Fibroblast of lung (primary cell): ENCODE results near the gene KMT2A. TPM values are rescaled to one million over a fixed set of nuclear protein-coding genes. Genes with fewer than 3 reads are reported as not detected.

Experiments used
- DNase-seq, 2 donors: peaks; one replicate each; pipeline versions ENCODE4 v3.0.0 to v3.0.0-alpha.2; 2010; ENCODE audit warnings: low read depth in 2 of 2
- H2AFZ ChIP-seq: 2 replicates; pipeline ENCODE4 v1.5.1; 2012; ENCODE audit warnings: low read length, control low read depth, inconsistent platforms
- H3K27ac ChIP-seq: 2 replicates; pipeline ENCODE4 v1.5.1; 2011; ENCODE audit warnings: low read length, control low read depth; ENCODE audit not compliant: insufficient read depth
- H3K27me3 ChIP-seq: 2 replicates; pipeline ENCODE4 v1.5.1; 2011; ENCODE audit warnings: mild to moderate bottlenecking, low read length; ENCODE audit not compliant: control insufficient read depth, insufficient read depth
- H3K36me3 ChIP-seq: 2 replicates; pipeline ENCODE4 v1.5.1; 2011; ENCODE audit warnings: low read length; ENCODE audit not compliant: control insufficient read depth, insufficient read depth
- H3K4me1 ChIP-seq: 2 replicates; pipeline ENCODE4 v1.5.1; 2011; ENCODE audit warnings: low read length; ENCODE audit not compliant: control insufficient read depth, insufficient read depth; ENCODE audit errors: extremely low read depth
- H3K4me2 ChIP-seq: 2 replicates; pipeline ENCODE4 v1.5.1; 2011; ENCODE audit warnings: low read length, control low read depth; ENCODE audit not compliant: insufficient read depth; ENCODE audit errors: extremely low read depth
- H3K4me3 ChIP-seq, 4 experiments: fragments of 200-600 bp in 1 of 4; sonication (generic) in 1 of 4; replicated peaks in 1 of 4; 2 replicates each; pipeline ENCODE4 v1.5.1; 2011 to 2016; ENCODE audit warnings: low read length in 4 of 4, low read depth in 3 of 4, mild to moderate bottlenecking in 3 of 4, control low read depth in 2 of 4, inconsistent platforms in 1 of 4, mixed read lengths in 1 of 4; ENCODE audit not compliant: insufficient read depth in 1 of 4; ENCODE audit errors: control extremely low read depth in 1 of 4
- H3K79me2 ChIP-seq: 2 replicates; pipeline ENCODE4 v1.5.1; 2012; ENCODE audit warnings: mild to moderate bottlenecking, low read length, inconsistent platforms; ENCODE audit not compliant: control insufficient read depth, insufficient read depth
- H3K9ac ChIP-seq: 2 replicates; pipeline ENCODE4 v1.5.1; 2011; ENCODE audit warnings: mild to moderate bottlenecking, low read length, control low read depth; ENCODE audit not compliant: insufficient read depth
- H3K9me3 ChIP-seq: 2 replicates; pipeline ENCODE4 v1.5.1; 2012; ENCODE audit warnings: low read depth, low read length; ENCODE audit not compliant: control insufficient read depth, insufficient read depth
- H4K20me1 ChIP-seq: 2 replicates; pipeline ENCODE4 v1.5.1; 2011; ENCODE audit warnings: low read length; ENCODE audit not compliant: control insufficient read depth, insufficient read depth; ENCODE audit errors: extremely low read depth
- CTCF ChIP-seq, 2 donors: IDR thresholded peaks in 1 of 2; conservative IDR thresholded peaks in 1 of 2; 1 replicate in 1 of 2; 2 replicates in 1 of 2; pipeline ENCODE4 v1.5.1; 2011 to 2012; ENCODE audit warnings: low read length in 2 of 2, control low read depth in 1 of 2, inconsistent platforms in 1 of 2, low read depth in 1 of 2, mild to moderate bottlenecking in 1 of 2
- EZH2 ChIP-seq: IDR thresholded peaks from 2 replicates; pipeline ENCODE4 v1.5.1; 2012; ENCODE audit warnings: low read length, control low read depth, mild to moderate bottlenecking; ENCODE audit errors: missing control alignments
- polyA plus RNA-seq, 2 donors: library from polyadenylated mRNA; depleted of rRNA in 1 of 2; stranded (reverse) in 1 of 2; unstranded in 1 of 2; fragments of >200 nt; gene quantifications; 2 replicates each; pipeline ENCODE4 v1.2.1, GENCODE V29; 2011 to 2012; ENCODE audit warnings: missing spikeins in 1 of 2
- total RNA-seq: library from RNA; depleted of rRNA; stranded (reverse); fragments of >200 nt; gene quantifications from 2 replicates; pipeline ENCODE4 v1.2.1, GENCODE V29; 2014

The KMT2A gene
- total and polyA plus RNA-seq, 2 donors (not counting 1 experiment from before 2014, with no cell fraction given), result 17.1 to 33.4 TPM

- Histone ChIP-seq H3K4me1 (peaks cover 3% of the 10 kb centered on the region), H4K20me1 (no peaks in the 10 kb centered on the region), H3K79me2 (no peaks in the 10 kb centered on the region), H2AFZ (no peak overlapping the region), H3K27me3 (no peaks in the 10 kb centered on the region), H3K36me3 (no peaks in the 10 kb centered on the region), H3K9me3 (no peaks in the 10 kb centered on the region), H3K27ac (no peak overlapping the region), H3K9ac (no peak overlapping the region), H3K4me3 (no peak overlapping the region), H3K4me2 (no peak overlapping the region)
- no peak for DNase-seq
- TF ChIP-seq EZH2 (no peak), CTCF (conservative IDR thresholded peaks at IDR 0.05 in 1 of 2, IDR thresholded peaks at IDR 0.05 in 1 of 2; ENCODE audit: low read depth in 1 of 2, low read length in 2 of 2) (no peak)
These were observed 92.2 kb downstream of the KMT2A start for GRCh38 chr11:118528511-118528910.

GRCh38 chr11:118529584-118530175, 93.4 kb downstream of the KMT2A start:
- Histone ChIP-seq H3K4me2 (peak overlapping the region; percentile 77), H4K20me1 (no peaks in the 10 kb centered on the region), H3K27ac (no peak overlapping the region), H3K27me3 (no peaks in the 10 kb centered on the region), H3K79me2 (no peaks in the 10 kb centered on the region), H3K9ac (no peak overlapping the region), H3K36me3 (no peaks in the 10 kb centered on the region), H3K4me1 (peaks cover 3% of the 10 kb centered on the region), H3K9me3 (no peaks in the 10 kb centered on the region), H3K4me3 (peak overlapping the region in 3 of 4 experiments; percentile 66 to 80 (median 76)), H2AFZ (no peak overlapping the region)
- TF ChIP-seq CTCF (conservative IDR thresholded peaks at IDR 0.05 in 1 of 2, IDR thresholded peaks at IDR 0.05 in 1 of 2; ENCODE audit: low read depth in 1 of 2, low read length in 2 of 2) (no peak), EZH2 (no peak)
- no peak for DNase-seq

- no peaks in the 10 kb centered on the region for H3K9me3 ChIP-seq
- DNase-seq, result peak; percentile 13 to 16
- peak overlapping the region; percentile 64 to 80 (median 71) for H3K4me3 ChIP-seq
- peak overlapping the region; percentile 77 for H3K4me2 ChIP-seq
- no peaks in the 10 kb centered on the region for H3K27me3 ChIP-seq
- H3K36me3 ChIP-seq, result no peaks in the 10 kb centered on the region
- TF ChIP-seq CTCF (conservative IDR thresholded peaks at IDR 0.05 in 1 of 2, IDR thresholded peaks at IDR 0.05 in 1 of 2; ENCODE audit: low read depth in 1 of 2, low read length in 2 of 2) (no peak), EZH2 (no peak)
- H4K20me1 ChIP-seq, result no peaks in the 10 kb centered on the region
- no peak overlapping the region for H3K27ac ChIP-seq
- H2AFZ ChIP-seq, result peak overlapping the region; percentile 85
- H3K4me1 ChIP-seq, result peaks cover 3% of the 10 kb centered on the region
- H3K9ac ChIP-seq, result peak overlapping the region; percentile 55
- H3K79me2 ChIP-seq, result no peaks in the 10 kb centered on the region
These were observed 93.9 kb downstream of the KMT2A start for GRCh38 chr11:118530180-118530682.
